K562 (cell line): Measurements from ENCODE around the gene SRPX. TPM values are rescaled to one million over a fixed set of nuclear protein-coding genes. Genes with fewer than 3 reads are reported as not detected.

Experiments
- ATAC-seq: fragments of 200-7000 bp; cut with Tn5 transposase; 3 replicates; pipeline ENCODE4 v1.9.1; 2020; ENCODE audit warnings: moderate library complexity
- BruUV-seq: library from RNA; stranded (reverse); fragments of 400-500 nt; replicated peaks from 2 replicates; lab custom pipeline; 2021; lab: Mats Ljungman, UMichigan
- CTCF ChIA-PET: fragments of 300-600 bp; formaldehyde crosslinking; extraction: SDS; loops from one replicate; lab custom pipeline; 2021; ENCODE audit warnings: low intra/inter-chr PET ratio; lab: Yijun Ruan, JAX
- POLR2A ChIA-PET: fragments of 300-600, 350-650 bp; sonication (Branson Sonifier 250); formaldehyde crosslinking; extraction: SDS; loops from one replicate; lab custom pipeline; 2021; ENCODE audit warnings: antibody characterized with exemption, inconsistent platforms; lab: Yijun Ruan, JAX
- DNase-seq, 4 experiments: peaks; one replicate each; pipeline versions ENCODE4 v3.0.0 to v3.0.0-alpha.2; 2011 to 2018; ENCODE audit warnings: low spot score in 3 of 4, mixed read lengths in 3 of 4; ENCODE audit errors: extremely low read depth in 1 of 4
- FAIRE-seq: peaks from 2 replicates; lab custom pipeline; 2011; peaks lifted over from hg19 to GRCh38; lab: Jason Lieb, UNC
- H2AFZ ChIP-seq: 2 replicates; pipeline ENCODE4 v1.6.0; 2011; ENCODE audit warnings: low read depth, low read length, control low read depth, inconsistent platforms
- H3K27ac ChIP-seq: fragments of 200-600 bp; 3 replicates; pipeline ENCODE4 v1.8.0; 2011; ENCODE audit warnings: low read depth, mild to moderate bottlenecking, control low read depth, inconsistent platforms, low read length, moderate library complexity, mixed read lengths; ENCODE audit errors: extremely low read depth
- H3K27me3 ChIP-seq, 2 experiments: fragments of 300-600 bp in 1 of 2; 2 replicates in 1 of 2; 3 replicates in 1 of 2; pipeline versions ENCODE4 v1.6.0 to v1.8.0; 2011; ENCODE audit warnings: inconsistent platforms in 2 of 2, low read length in 2 of 2, mild to moderate bottlenecking in 1 of 2, mixed read lengths in 1 of 2, moderate library complexity in 1 of 2; ENCODE audit not compliant: control insufficient read depth in 2 of 2, insufficient read depth in 2 of 2
- H3K36me3 ChIP-seq: fragments of 300-600 bp; 3 replicates; pipeline ENCODE4 v1.8.0; 2011; ENCODE audit warnings: mild to moderate bottlenecking, low read length, inconsistent platforms; ENCODE audit not compliant: control insufficient read depth, insufficient read depth
- H3K4me1 ChIP-seq, 2 experiments: fragments of 200-600 bp in 1 of 2; replicated peaks in 1 of 2; 2 replicates in 1 of 2; 3 replicates in 1 of 2; pipeline versions ENCODE4 v1.5.1 to v1.8.0; 2011; ENCODE audit warnings: inconsistent platforms in 2 of 2, low read length in 2 of 2, mild to moderate bottlenecking in 1 of 2, mixed read lengths in 1 of 2, moderate library complexity in 1 of 2; ENCODE audit not compliant: control insufficient read depth in 2 of 2, insufficient read depth in 2 of 2
- H3K4me2 ChIP-seq: 2 replicates; pipeline ENCODE4 v1.6.1; 2011; ENCODE audit warnings: low read length, control low read depth, inconsistent platforms, mixed read lengths; ENCODE audit not compliant: insufficient read depth
- H3K4me3 ChIP-seq: fragments of 200-600 bp; sonication (generic), shearing (Covaris generic); 2 replicates; pipeline ENCODE4 v1.5.1; 2016; ENCODE audit warnings: control low read depth, inconsistent platforms
- H3K79me2 ChIP-seq: fragments of 200-600 bp; 3 replicates; pipeline ENCODE4 v1.8.0; 2011; ENCODE audit warnings: low read length, inconsistent platforms; ENCODE audit not compliant: control insufficient read depth, insufficient read depth
- H3K9ac ChIP-seq, 2 experiments: 2 replicates each; pipeline versions ENCODE4 v1.6.0 to v1.6.1; 2011; ENCODE audit warnings: low read depth in 2 of 2, low read length in 2 of 2, control low read depth in 1 of 2, inconsistent platforms in 1 of 2, mild to moderate bottlenecking in 1 of 2, mixed read lengths in 1 of 2; ENCODE audit not compliant: insufficient read depth in 1 of 2
- H3K9me1 ChIP-seq: one replicate; pipeline ENCODE4 v1.6.0; 2011; ENCODE audit warnings: inconsistent platforms, mild to moderate bottlenecking, low read length, moderate library complexity; ENCODE audit not compliant: control insufficient read depth, insufficient read depth
- H3K9me3 ChIP-seq: replicated peaks from 2 replicates; pipeline ENCODE4 v1.5.1; 2011; ENCODE audit warnings: low read depth, low read length, inconsistent platforms; ENCODE audit not compliant: control insufficient read depth, insufficient read depth
- H4K20me1 ChIP-seq: replicated peaks from 2 replicates; pipeline ENCODE4 v1.6.1; 2011; ENCODE audit warnings: low read length, inconsistent platforms, mixed read lengths; ENCODE audit not compliant: control insufficient read depth, insufficient read depth
- CTCFL ChIP-seq: IDR thresholded peaks from 2 replicates; pipeline ENCODE4 v1.6.1; 2011; ENCODE audit warnings: borderline replicate concordance, low read depth, mild to moderate bottlenecking, moderate library complexity, low read length; ENCODE audit not compliant: insufficient read depth, poor library complexity, severe bottlenecking
- DEAF1 ChIP-seq: fragments of 450-650 bp; formaldehyde crosslinking; IDR thresholded peaks from 2 replicates; pipeline ENCODE4 v1.4.0; 2020; ENCODE audit warnings: mild to moderate bottlenecking, moderate library complexity
- HCFC1 ChIP-seq: IDR thresholded peaks from 2 replicates; pipeline ENCODE4 v1.6.1; 2012; ENCODE audit warnings: low read depth, low read length, improper control_type of control experiment
- HOXB6 ChIP-seq: fragments of 250-450 bp; sonication (Bioruptor Pico); IDR thresholded peaks from 2 replicates; pipeline ENCODE4 v1.5.1; 2022; ENCODE audit warnings: mild to moderate bottlenecking, borderline replicate concordance
- NFRKB ChIP-seq: fragments of 450-650 bp; IDR thresholded peaks from 2 replicates; pipeline ENCODE4 v1.6.1; 2016; ENCODE audit warnings: low read depth
- RAD21 ChIP-seq, 2 experiments: fragments of 250-450 bp in 1 of 2; fragments of 450-650 bp in 1 of 2; sonication (Bioruptor Pico) in 1 of 2; formaldehyde crosslinking in 1 of 2; IDR thresholded peaks in 1 of 2; conservative IDR thresholded peaks in 1 of 2; 2 replicates each; pipeline versions ENCODE4 v1.4.0 to v1.8.0; 2020 to 2022; ENCODE audit warnings: mild to moderate bottlenecking in 2 of 2, moderate library complexity in 1 of 2
- ZBTB9 ChIP-seq: fragments of 450-650 bp; formaldehyde crosslinking; IDR thresholded peaks from 2 replicates; pipeline ENCODE4 v1.4.0; 2020; ENCODE audit warnings: mild to moderate bottlenecking, moderate library complexity
- ZNF354B ChIP-seq: fragments of 250-450 bp; sonication (Bioruptor Pico); IDR thresholded peaks from 2 replicates; pipeline ENCODE4 v1.4.0; 2020
- WGBS: fragments of 100-300 bp; shearing (Covaris generic); methylation state at CpG from one replicate; pipeline ENCODE4 v1.1.6; 2016; ENCODE audit warnings: low coverage, mixed read lengths; ENCODE audit not compliant: insufficient coverage; ENCODE audit errors: missing lambda C conversion rate; 5-methylcytosine and 5-hydroxymethylcytosine counted together
- in situ Hi-C: fragments of 300-500 bp; cut with MboI; formaldehyde crosslinking; loops from 4 replicates; pipeline ENCODE4 v1.15.0; 2018; ENCODE audit warnings: inconsistent platforms, mixed read lengths
- intact Hi-C: fragments of 100-400 bp; cut with micrococcal nuclease; formaldehyde crosslinking; loops from 2 replicates; pipeline ENCODE4 v1.14.2; 2022
- polyA plus RNA-seq, 8 experiments: library from polyadenylated mRNA; depleted of rRNA in 4 of 8; stranded (reverse) in 5 of 8; unstranded in 3 of 8; fragments of >200 nt; fragmentation: Nextera tagmentation in 2 of 8; fragmentation: Illumina TruSeq in 1 of 8; extraction: Ambion mirVana in 2 of 8; extraction: Trizol in 1 of 8; gene quantifications; 2 replicates each; pipeline versions ENCODE4 v1.2.1 to v1.2.3, GENCODE V29; 2011 to 2014; ENCODE audit warnings: inconsistent platforms in 1 of 8, missing spikeins in 1 of 8
- total RNA-seq, 7 experiments: library from RNA; depleted of rRNA in 6 of 7; stranded (reverse); fragments of >200 nt in 6 of 7; fragmentation: Illumina TruSeq in 2 of 7; extraction: Trizol in 2 of 7; gene quantifications; 2 replicates each; pipeline versions ENCODE4 v1.2.1 to v1.2.3, GENCODE V29; 2011 to 2021; ENCODE audit warnings: low replicate concordance in 1 of 7
- TF ChIP-seq, protein P1 (sequence below), 2 experiments: fragments of 450-650 bp; IDR thresholded peaks; 2 replicates each; pipeline ENCODE4 v1.6.1; 2016
- TF ChIP-seq, protein P2 (sequence below): fragments of 200-400 bp; formaldehyde crosslinking; IDR thresholded peaks from 2 replicates; pipeline ENCODE4 v1.6.1; 2017; ENCODE audit warnings: mild to moderate bottlenecking, low read depth, low read length, moderate library complexity

SRPX gene
- total and polyA plus RNA-seq, 9 of the 15 experiments (the other 6 are each of a cell fraction or from before 2014, with no cell fraction given): 0.11 to 0.77 (median 0.38) TPM; not detected in 2

GRCh38 chrX:38220024-38220414 lies 652 bp downstream of the SRPX start:
- H2AFZ ChIP-seq: 0 out of 2 replicates have a peak overlapping the region, but pooled peaks have one; percentile 24
- DNase-seq (peak; percentile 13 to 49 (median 30)), FAIRE-seq (no peak), ATAC-seq (peak; percentile 87)
- H3K9me1 ChIP-seq: no peaks in the 10 kb centered on the region
- BruUV-seq: no TSS peak
- no peaks in the 10 kb centered on the region for H4K20me1 ChIP-seq
- no peak overlapping the region for H3K4me3 ChIP-seq
- in situ Hi-C loops: no loop called here
- no peaks in the 10 kb centered on the region for H3K36me3 ChIP-seq
- no peak overlapping the region for H3K27ac ChIP-seq
- H3K9ac ChIP-seq: peak overlapping the region in 1 of 2 experiments; percentile 58; a peak in 1 of 4 replicates
- peaks cover 0 to 10% of the 10 kb centered on the region in 2 experiments; a peak in 2 of 5 replicates for H3K4me1 ChIP-seq
- no CpG with 5 or more reads among the region's 14 CpGs for WGBS
- POLR2A ChIA-PET: interaction anchor here (0.6 to 1.0 kb wide), 3 partner anchors 11 to 99 kb away, joined by 3 read pairs; no protein-coding TSS in a partner anchor
- no peaks in the 10 kb centered on the region for H3K79me2 ChIP-seq
- H3K27me3 ChIP-seq: peaks cover 0 to 28% of the 10 kb centered on the region in 2 experiments; a peak in 2 of 5 replicates
- CTCF ChIA-PET: no interaction called here
- intact Hi-C loops: no loop called here
- H3K4me2 ChIP-seq: no peak overlapping the region
- no peaks in the 10 kb centered on the region for H3K9me3 ChIP-seq
- TF ChIP-seq, protein P1, sequence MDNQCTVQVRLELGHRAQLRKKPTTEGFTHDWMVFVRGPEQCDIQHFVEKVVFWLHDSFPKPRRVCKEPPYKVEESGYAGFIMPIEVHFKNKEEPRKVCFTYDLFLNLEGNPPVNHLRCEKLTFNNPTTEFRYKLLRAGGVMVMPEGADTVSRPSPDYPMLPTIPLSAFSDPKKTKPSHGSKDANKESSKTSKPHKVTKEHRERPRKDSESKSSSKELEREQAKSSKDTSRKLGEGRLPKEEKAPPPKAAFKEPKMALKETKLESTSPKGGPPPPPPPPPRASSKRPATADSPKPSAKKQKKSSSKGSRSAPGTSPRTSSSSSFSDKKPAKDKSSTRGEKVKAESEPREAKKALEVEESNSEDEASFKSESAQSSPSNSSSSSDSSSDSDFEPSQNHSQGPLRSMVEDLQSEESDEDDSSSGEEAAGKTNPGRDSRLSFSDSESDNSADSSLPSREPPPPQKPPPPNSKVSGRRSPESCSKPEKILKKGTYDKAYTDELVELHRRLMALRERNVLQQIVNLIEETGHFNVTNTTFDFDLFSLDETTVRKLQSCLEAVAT (IDR thresholded peaks at IDR 0.05): no peak
- TF ChIP-seq RAD21 (CRISPR knock-in tag; conservative IDR thresholded peaks at IDR 0.05 in 1 of 2, IDR thresholded peaks at IDR 0.05 in 1 of 2) (peak in 1 of 2 experiments; percentile 22; a peak in 1 of 4 replicates), DEAF1 (CRISPR knock-in tag) (no peak), HCFC1 (no peak), NFRKB (no peak), ZBTB9 (CRISPR knock-in tag) (peak; percentile 58; the same call in 1 of the 2 replicates), CTCFL (peak; percentile 59), ZNF354B (CRISPR knock-in tag) (no peak), HOXB6 (CRISPR knock-in tag) (no peak)
- TF ChIP-seq, protein P2, sequence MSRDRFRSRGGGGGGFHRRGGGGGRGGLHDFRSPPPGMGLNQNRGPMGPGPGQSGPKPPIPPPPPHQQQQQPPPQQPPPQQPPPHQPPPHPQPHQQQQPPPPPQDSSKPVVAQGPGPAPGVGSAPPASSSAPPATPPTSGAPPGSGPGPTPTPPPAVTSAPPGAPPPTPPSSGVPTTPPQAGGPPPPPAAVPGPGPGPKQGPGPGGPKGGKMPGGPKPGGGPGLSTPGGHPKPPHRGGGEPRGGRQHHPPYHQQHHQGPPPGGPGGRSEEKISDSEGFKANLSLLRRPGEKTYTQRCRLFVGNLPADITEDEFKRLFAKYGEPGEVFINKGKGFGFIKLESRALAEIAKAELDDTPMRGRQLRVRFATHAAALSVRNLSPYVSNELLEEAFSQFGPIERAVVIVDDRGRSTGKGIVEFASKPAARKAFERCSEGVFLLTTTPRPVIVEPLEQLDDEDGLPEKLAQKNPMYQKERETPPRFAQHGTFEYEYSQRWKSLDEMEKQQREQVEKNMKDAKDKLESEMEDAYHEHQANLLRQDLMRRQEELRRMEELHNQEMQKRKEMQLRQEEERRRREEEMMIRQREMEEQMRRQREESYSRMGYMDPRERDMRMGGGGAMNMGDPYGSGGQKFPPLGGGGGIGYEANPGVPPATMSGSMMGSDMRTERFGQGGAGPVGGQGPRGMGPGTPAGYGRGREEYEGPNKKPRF: no peak
